Measurements from ENCODE around the gene ZNF253.
"Not testable (repeated sequence)": the region's sequence is repeated elsewhere in the genome, so short reads cannot be mapped to it uniquely, and the experiment has no call there.

ZNF253 gene

GRCh38 chr19:19892055-19892941 is 26.6 kb downstream of the ZNF253 start:
- not testable (repeated sequence) for H3K9me3 ChIP-seq (ENCODE audit: control insufficient read depth in 2 of 2, low read length in 2 of 2); H3K36me3 ChIP-seq (ENCODE audit: control insufficient read depth in 2 of 2, insufficient read depth in 2 of 2, low read length in 2 of 2); H3K27me3 ChIP-seq (ENCODE audit: control insufficient read depth in 1 of 2, insufficient read depth in 2 of 2, low read length in 2 of 2); H3K4me1 ChIP-seq (ENCODE audit: control insufficient read depth, insufficient read depth, low read length); H3K9ac ChIP-seq (ENCODE audit: low read length in 2 of 2); H3K27ac ChIP-seq (ENCODE audit: low read length); H3K4me3 ChIP-seq (ENCODE audit: low read length in 2 of 2)

DNA sequence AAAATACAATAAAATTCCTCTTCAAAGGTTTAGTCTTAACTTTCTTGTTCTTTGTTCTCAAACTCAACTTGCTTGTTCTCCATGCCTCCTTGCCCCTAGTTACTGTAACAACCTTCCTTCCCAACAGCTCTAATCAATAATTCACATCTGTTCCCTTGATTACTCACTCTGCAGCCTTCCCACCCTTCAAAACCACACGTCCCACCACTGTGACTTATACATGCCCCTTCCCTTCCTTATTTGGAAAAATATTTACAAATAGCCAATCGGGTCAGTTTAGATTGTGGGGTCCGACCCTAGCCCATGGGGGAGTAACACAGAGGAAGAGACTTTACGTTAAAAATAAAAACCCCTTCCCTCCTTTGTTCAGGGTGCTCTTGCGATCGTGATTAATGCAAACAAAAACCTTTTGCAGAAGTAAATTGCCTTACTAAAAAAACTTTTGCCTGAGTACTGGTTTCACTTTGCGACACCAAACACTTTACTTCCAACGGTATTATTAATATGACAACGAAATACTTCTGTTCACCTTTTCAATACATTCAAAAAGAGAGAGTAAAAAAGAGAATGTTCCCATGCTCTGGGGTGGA is 34.6 kb downstream of the ZNF253 start:
- no peaks in the 10 kb centered on the region for H3K27me3 ChIP-seq (ENCODE audit: control insufficient read depth in 1 of 2, insufficient read depth in 2 of 2, low read length in 2 of 2)
- H3K36me3 ChIP-seq (ENCODE audit: control insufficient read depth in 2 of 2, insufficient read depth in 2 of 2, low read length in 2 of 2), result no peaks in the 10 kb centered on the region
- no peaks in the 10 kb centered on the region for H3K4me1 ChIP-seq (ENCODE audit: control insufficient read depth, insufficient read depth, low read length)
- peak overlapping the region; percentile 80 to 91 for H3K4me3 ChIP-seq (ENCODE audit: low read length in 2 of 2)
- H3K9ac ChIP-seq (ENCODE audit: low read length in 2 of 2), result peak overlapping the region; percentile 52 to 71
- H3K27ac ChIP-seq (ENCODE audit: low read length), result peak overlapping the region; percentile 87
- no peaks in the 10 kb centered on the region for H3K9me3 ChIP-seq (ENCODE audit: control insufficient read depth in 2 of 2, low read length in 2 of 2)

- Histone ChIP-seq H3K27me3 (ENCODE audit: control insufficient read depth in 1 of 2, insufficient read depth in 2 of 2, low read length in 2 of 2) (no peaks in the 10 kb centered on the region), H3K4me1 (ENCODE audit: control insufficient read depth, insufficient read depth, low read length) (no peaks in the 10 kb centered on the region)
Measured at GRCh38 chr19:19900729-19901444, 35.2 kb downstream of the ZNF253 start, which contains the start of gene ZNF93. Gene ZNF93 (plus strand): TSS chr19:19900946. CDS start chr19:19901089, 143 bp downstream.

DNA sequence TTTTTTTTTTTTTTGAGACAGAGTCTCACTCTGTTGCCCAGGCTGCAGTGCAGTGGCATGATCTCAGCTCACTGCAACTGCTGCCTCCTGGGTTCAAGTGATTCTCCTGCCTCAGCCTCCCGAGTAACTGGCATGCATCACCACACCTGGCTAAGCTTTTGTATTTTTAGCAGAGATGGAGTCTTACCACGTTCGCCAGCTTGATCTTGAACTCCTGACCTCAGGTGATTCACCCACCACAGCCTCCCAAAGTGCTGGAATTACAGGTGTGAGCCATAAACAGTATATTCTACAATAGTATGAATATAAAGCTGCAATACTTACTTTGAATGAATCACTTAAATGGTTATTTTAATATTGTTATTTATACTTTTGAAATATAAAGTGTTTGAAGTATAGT is 41.9 kb downstream of the ZNF253 start:
- H3K36me3 ChIP-seq (ENCODE audit: control insufficient read depth in 2 of 2, insufficient read depth in 2 of 2, low read length in 2 of 2); H3K9ac ChIP-seq (ENCODE audit: low read length in 2 of 2); H3K27ac ChIP-seq (ENCODE audit: low read length); H3K27me3 ChIP-seq (ENCODE audit: control insufficient read depth in 1 of 2, insufficient read depth in 2 of 2, low read length in 2 of 2); H3K4me1 ChIP-seq (ENCODE audit: control insufficient read depth, insufficient read depth, low read length); H3K9me3 ChIP-seq (ENCODE audit: control insufficient read depth in 2 of 2, low read length in 2 of 2); H3K4me3 ChIP-seq (ENCODE audit: low read length in 2 of 2): not testable (repeated sequence)

More at GRCh38 chr19:19900729-19901444, 35.2 kb downstream of the ZNF253 start, which contains the start of gene ZNF93:
- Histone ChIP-seq H3K36me3 (ENCODE audit: control insufficient read depth in 2 of 2, insufficient read depth in 2 of 2, low read length in 2 of 2) (no peaks in the 10 kb centered on the region), H3K9ac (ENCODE audit: low read length in 2 of 2) (peak within 1 kb of the TSS; percentile 71 to 80), H3K27ac (ENCODE audit: low read length) (peak within 1 kb of the TSS; percentile 87), H3K9me3 (ENCODE audit: control insufficient read depth in 2 of 2, low read length in 2 of 2) (no peaks in the 10 kb centered on the region), H3K4me3 (ENCODE audit: low read length in 2 of 2) (peak within 1 kb of the TSS; percentile 80 to 91)

- H3K9me3 ChIP-seq (ENCODE audit: control insufficient read depth in 2 of 2, low read length in 2 of 2), result no peaks in the 10 kb centered on the region
- H3K27me3 ChIP-seq (ENCODE audit: control insufficient read depth in 1 of 2, insufficient read depth in 2 of 2, low read length in 2 of 2), result no peaks in the 10 kb centered on the region
- H3K36me3 ChIP-seq (ENCODE audit: control insufficient read depth in 2 of 2, insufficient read depth in 2 of 2, low read length in 2 of 2), result no peaks in the 10 kb centered on the region
- no peak overlapping the region for H3K4me3 ChIP-seq (ENCODE audit: low read length in 2 of 2)
- no peak overlapping the region for H3K27ac ChIP-seq (ENCODE audit: low read length)
- no peak overlapping the region for H3K9ac ChIP-seq (ENCODE audit: low read length in 2 of 2)
- H3K4me1 ChIP-seq (ENCODE audit: control insufficient read depth, insufficient read depth, low read length), result no peaks in the 10 kb centered on the region
Measured at GRCh38 chr19:19909654-19910053, 44.0 kb downstream of the ZNF253 start.

GRCh38 chr19:19911150-19911549 is 45.5 kb downstream of the ZNF253 start:
- Histone ChIP-seq H3K9me3 (ENCODE audit: control insufficient read depth in 2 of 2, low read length in 2 of 2) (no peaks in the 10 kb centered on the region), H3K27me3 (ENCODE audit: control insufficient read depth in 1 of 2, insufficient read depth in 2 of 2, low read length in 2 of 2) (no peaks in the 10 kb centered on the region)

DNA sequence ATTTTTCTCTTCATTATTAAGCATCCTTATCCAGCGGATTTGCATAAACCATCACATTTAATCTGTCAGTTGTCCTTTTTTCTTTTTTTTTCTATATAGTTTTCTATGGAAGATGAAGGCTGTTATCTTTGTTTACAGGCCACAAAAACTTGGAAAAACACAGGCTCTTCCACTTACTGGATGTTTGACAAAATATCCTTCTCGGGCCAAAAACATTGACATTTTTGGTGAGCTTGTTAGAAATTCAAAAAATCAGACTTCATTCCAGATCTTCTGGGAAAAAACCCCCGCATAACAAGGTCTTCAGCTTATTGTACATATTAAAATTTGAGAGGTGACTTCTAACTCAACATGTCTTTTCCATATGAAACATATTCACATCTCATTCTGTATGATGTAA is 48.9 kb downstream of the ZNF253 start:
- Histone ChIP-seq H3K27ac (ENCODE audit: low read length) (no peak overlapping the region), H3K36me3 (ENCODE audit: control insufficient read depth in 2 of 2, insufficient read depth in 2 of 2, low read length in 2 of 2) (no peaks in the 10 kb centered on the region), H3K27me3 (ENCODE audit: control insufficient read depth in 1 of 2, insufficient read depth in 2 of 2, low read length in 2 of 2) (no peaks in the 10 kb centered on the region), H3K9me3 (ENCODE audit: control insufficient read depth in 2 of 2, low read length in 2 of 2) (no peaks in the 10 kb centered on the region), H3K9ac (ENCODE audit: low read length in 2 of 2) (no peak overlapping the region), H3K4me3 (ENCODE audit: low read length in 2 of 2) (no peak overlapping the region), H3K4me1 (ENCODE audit: control insufficient read depth, insufficient read depth, low read length) (no peaks in the 10 kb centered on the region)

More at GRCh38 chr19:19911150-19911549, 45.5 kb downstream of the ZNF253 start:
- no peak overlapping the region for H3K4me3 ChIP-seq (ENCODE audit: low read length in 2 of 2)
- H3K4me1 ChIP-seq (ENCODE audit: control insufficient read depth, insufficient read depth, low read length), result no peaks in the 10 kb centered on the region
- no peak overlapping the region for H3K9ac ChIP-seq (ENCODE audit: low read length in 2 of 2)
- H3K36me3 ChIP-seq (ENCODE audit: control insufficient read depth in 2 of 2, insufficient read depth in 2 of 2, low read length in 2 of 2), result no peaks in the 10 kb centered on the region
- no peak overlapping the region for H3K27ac ChIP-seq (ENCODE audit: low read length)

- not testable (repeated sequence) for H3K4me3 ChIP-seq (ENCODE audit: low read length in 2 of 2); H3K27ac ChIP-seq (ENCODE audit: low read length); H3K4me1 ChIP-seq (ENCODE audit: control insufficient read depth, insufficient read depth, low read length); H3K9ac ChIP-seq (ENCODE audit: low read length in 2 of 2); H3K27me3 ChIP-seq (ENCODE audit: control insufficient read depth in 1 of 2, insufficient read depth in 2 of 2, low read length in 2 of 2); H3K9me3 ChIP-seq (ENCODE audit: control insufficient read depth in 2 of 2, low read length in 2 of 2)
- H3K36me3 ChIP-seq (ENCODE audit: control insufficient read depth in 2 of 2, insufficient read depth in 2 of 2, low read length in 2 of 2), result peaks cover 2 to 10% of the 10 kb centered on the region in 2 donors
Measured at GRCh38 chr19:19930417-19930816, 64.7 kb downstream of the ZNF253 start.

DNA sequence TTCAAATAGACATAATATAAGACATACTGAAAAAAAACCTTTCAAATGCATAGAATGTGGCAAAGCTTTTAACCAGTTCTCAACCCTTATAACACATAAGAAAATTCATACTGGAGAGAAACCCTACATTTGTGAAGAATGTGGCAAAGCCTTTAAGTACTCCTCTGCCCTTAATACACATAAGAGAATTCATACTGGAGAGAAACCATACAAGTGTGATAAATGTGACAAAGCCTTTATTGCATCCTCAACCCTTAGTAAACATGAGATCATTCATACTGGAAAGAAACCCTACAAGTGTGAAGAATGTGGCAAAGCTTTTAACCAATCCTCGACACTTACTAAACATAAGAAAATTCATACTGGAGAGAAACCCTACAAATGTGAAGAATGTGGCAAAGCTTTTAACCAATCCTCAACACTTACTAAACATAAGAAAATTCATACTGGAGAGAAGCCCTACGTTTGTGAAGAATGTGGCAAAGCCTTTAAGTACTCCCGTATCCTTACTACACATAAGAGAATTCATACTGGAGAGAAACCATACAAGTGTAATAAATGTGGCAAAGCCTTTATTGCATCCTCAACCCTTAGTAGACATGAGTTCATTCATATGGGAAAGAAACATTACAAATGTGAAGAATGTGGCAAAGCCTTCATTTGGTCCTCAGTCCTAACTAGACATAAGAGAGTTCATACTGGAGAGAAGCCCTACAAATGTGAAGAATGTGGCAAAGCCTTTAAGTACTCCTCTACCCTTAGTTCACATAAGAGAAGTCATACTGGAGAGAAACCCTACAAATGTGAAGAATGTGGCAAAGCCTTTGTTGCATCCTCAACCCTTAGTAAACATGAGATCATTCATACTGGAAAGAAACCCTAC is 68.0 kb downstream of the ZNF253 start:
- not testable (repeated sequence) for H3K9ac ChIP-seq (ENCODE audit: low read length in 2 of 2); H3K9me3 ChIP-seq (ENCODE audit: control insufficient read depth in 2 of 2, low read length in 2 of 2); H3K4me3 ChIP-seq (ENCODE audit: low read length in 2 of 2); H3K27ac ChIP-seq (ENCODE audit: low read length); H3K27me3 ChIP-seq (ENCODE audit: control insufficient read depth in 1 of 2, insufficient read depth in 2 of 2, low read length in 2 of 2); H3K4me1 ChIP-seq (ENCODE audit: control insufficient read depth, insufficient read depth, low read length)
- H3K36me3 ChIP-seq (ENCODE audit: control insufficient read depth in 2 of 2, insufficient read depth in 2 of 2, low read length in 2 of 2), result peaks cover 0 to 10% of the 10 kb centered on the region in 2 donors

- H3K4me3 ChIP-seq (ENCODE audit: low read length in 2 of 2), result no peak overlapping the region
- H3K27me3 ChIP-seq (ENCODE audit: control insufficient read depth in 1 of 2, insufficient read depth in 2 of 2, low read length in 2 of 2), result no peaks in the 10 kb centered on the region
- H3K9me3 ChIP-seq (ENCODE audit: control insufficient read depth in 2 of 2, low read length in 2 of 2), result peaks cover 6% of the 10 kb centered on the region in 2 donors
- H3K27ac ChIP-seq (ENCODE audit: low read length), result no peak overlapping the region
- H3K4me1 ChIP-seq (ENCODE audit: control insufficient read depth, insufficient read depth, low read length), result no peaks in the 10 kb centered on the region
- H3K9ac ChIP-seq (ENCODE audit: low read length in 2 of 2), result no peak overlapping the region
- H3K36me3 ChIP-seq (ENCODE audit: control insufficient read depth in 2 of 2, insufficient read depth in 2 of 2, low read length in 2 of 2), result peaks cover 0 to 10% of the 10 kb centered on the region in 2 donors
Measured at GRCh38 chr19:19937403-19937802, 71.7 kb downstream of the ZNF253 start.

Measured in stomach smooth muscle (tissue), 2 donors.